Choroid plexus epithelial cell (primary cell): ENCODE data around the gene RNF214.

Experiments
- DNase-seq: peaks from one replicate; pipeline ENCODE4 v3.0.0-alpha.2; 2010; ENCODE audit warnings: low read depth
- H3K4me3 ChIP-seq: 2 replicates; pipeline ENCODE4 v1.5.1; 2011; ENCODE audit warnings: low read depth, mild to moderate bottlenecking, control low read depth, low read length, moderate library complexity
- CTCF ChIP-seq: conservative IDR thresholded peaks from 2 replicates; pipeline ENCODE4 v1.5.1; 2011; ENCODE audit warnings: low read depth, mild to moderate bottlenecking, control low read depth, inconsistent platforms, low read length, moderate library complexity

RNF214 gene

GRCh38 chr11:117313091-117313490, 80.6 kb downstream of the RNF214 start:
- no peak for TF ChIP-seq CTCF
- H3K4me3 ChIP-seq, result no peak overlapping the region

GRCh38 chr11:117313828-117314768, 81.6 kb downstream of the RNF214 start:
- no peak for TF ChIP-seq CTCF
- H3K4me3 ChIP-seq, result peak overlapping the region; percentile 78
- no peak for DNase-seq

More at GRCh38 chr11:117313091-117313490, 80.6 kb downstream of the RNF214 start:
- DNase-seq, result no peak

- no peak for TF ChIP-seq CTCF
- H3K4me3 ChIP-seq, result peak overlapping the region; percentile 78
- DNase-seq, result no peak
Observed at GRCh38 chr11:117314840-117315239, 82.4 kb downstream of the RNF214 start.

- no peak for TF ChIP-seq CTCF
- peak overlapping the region; percentile 78 for H3K4me3 ChIP-seq
- no peak for DNase-seq
Observed at GRCh38 chr11:117315285-117316196, 83.1 kb downstream of the RNF214 start.

- H3K4me3 ChIP-seq, result peak within 1 kb of the TSS; percentile 78
- peak; percentile 82 for DNase-seq
- peak; percentile 53 for TF ChIP-seq CTCF
Observed at GRCh38 chr11:117316197-117316961, 83.9 kb downstream of the RNF214 start, which contains the start of gene BACE1. TSS of gene BACE1 (minus strand) at chr11:117316256. CDS start at chr11:117315795, 461 bp downstream.

- DNase-seq, result no peak
- no peak for TF ChIP-seq CTCF
Observed at GRCh38 chr11:117318738-117319137, 86.3 kb downstream of the RNF214 start.

More at GRCh38 chr11:117318738-117319137, 86.3 kb downstream of the RNF214 start:
- H3K4me3 ChIP-seq, result no peak overlapping the region
